ENCODE results near the gene C2orf92.
A peak's percentile ranks its signal among the peaks of the same experiment; 100 is the strongest.
"Not testable (repeated sequence)": the region's sequence is repeated elsewhere in the genome, so short reads cannot be mapped to it uniquely, and the experiment has no call there.

Gene C2orf92

GRCh38 chr2:97660044-97660774 lies 9.3 kb upstream of the C2orf92 start:
- no peak for DNase-seq (ENCODE audit: low read depth)

GRCh38 chr2:97660775-97661389 lies 8.6 kb upstream of the C2orf92 start:
- no peak for DNase-seq (ENCODE audit: low read depth)

GRCh38 chr2:97661927-97662326 lies 7.6 kb upstream of the C2orf92 start:
- no peak for DNase-seq (ENCODE audit: low read depth)

- DNase-seq (ENCODE audit: low read depth): no peak
Measured at GRCh38 chr2:97662386-97662894, 7.1 kb upstream of the C2orf92 start.

GRCh38 chr2:97662895-97663625 lies 6.5 kb upstream of the C2orf92 start:
- peak; percentile 92 for DNase-seq (ENCODE audit: low read depth)

GRCh38 chr2:97663626-97663961 lies 5.9 kb upstream of the C2orf92 start:
- DNase-seq (ENCODE audit: low read depth): no peak

GRCh38 chr2:97663962-97664635 lies 5.4 kb upstream of the C2orf92 start, which contains the start of gene ACTR1B:
Gene ACTR1B, minus strand, starts transcription at chr2:97664044. Its CDS starts 154 bp downstream, at chr2:97663890.
- peak; percentile 96 for DNase-seq (ENCODE audit: low read depth)

- DNase-seq (ENCODE audit: low read depth): no peak
Measured at GRCh38 chr2:97664636-97664970, 4.9 kb upstream of the C2orf92 start.

- DNase-seq (ENCODE audit: low read depth): no peak
Measured at GRCh38 chr2:97670471-97670870, 958 bp downstream of the C2orf92 start.

GRCh38 chr2:97671526-97671925 lies 2.0 kb downstream of the C2orf92 start:
- no peak for DNase-seq (ENCODE audit: low read depth)

- DNase-seq (ENCODE audit: low read depth): not testable (repeated sequence)
Measured at GRCh38 chr2:97672606-97673140, 3.2 kb downstream of the C2orf92 start.

GRCh38 chr2:97673182-97673914 lies 3.8 kb downstream of the C2orf92 start:
- DNase-seq (ENCODE audit: low read depth): no peak

- DNase-seq (ENCODE audit: low read depth): no peak
Measured at GRCh38 chr2:97673915-97674283, 4.4 kb downstream of the C2orf92 start.

- no peak for DNase-seq (ENCODE audit: low read depth)
Measured at GRCh38 chr2:97675430-97676113, 6.1 kb downstream of the C2orf92 start.

GRCh38 chr2:97676620-97677019 lies 7.1 kb downstream of the C2orf92 start:
- no peak for DNase-seq (ENCODE audit: low read depth)

GRCh38 chr2:97677480-97677879 lies 8.0 kb downstream of the C2orf92 start:
- DNase-seq (ENCODE audit: low read depth): no peak

GRCh38 chr2:97678298-97678697 lies 8.8 kb downstream of the C2orf92 start:
- DNase-seq (ENCODE audit: low read depth): no peak

GRCh38 chr2:97687235-97687634 lies 17.7 kb downstream of the C2orf92 start:
- not testable (repeated sequence) for DNase-seq (ENCODE audit: low read depth)

- no peak for DNase-seq (ENCODE audit: low read depth)
Measured at GRCh38 chr2:97688062-97688827, 18.7 kb downstream of the C2orf92 start.

- DNase-seq (ENCODE audit: low read depth): no peak
Measured at GRCh38 chr2:97691166-97691565, 21.7 kb downstream of the C2orf92 start.
